ENCODE results near the gene INSYN2A. TPM values are rescaled to one million over a fixed set of nuclear protein-coding genes. Genes with fewer than 3 reads are reported as not detected.

Gene INSYN2A
- total and polyA plus RNA-seq, 2 of the 13 experiments (the other 11 are each of a cell fraction or from before 2014, with no cell fraction given) = not detected

- Histone ChIP-seq H3K9ac (ENCODE audit: insufficient read depth, low read depth, low read length) (no peak overlapping the region), H3K9me3 (ENCODE audit: low read length) (peaks cover 7% of the 10 kb centered on the region; the same call in 1 of the 2 replicates), H3K4me1 (ENCODE audit: insufficient read depth, low read length) (no peaks in the 10 kb centered on the region), H3K79me2 (ENCODE audit: insufficient read depth, low read length) (no peaks in the 10 kb centered on the region), H2AFZ (ENCODE audit: low read length) (no peak overlapping the region), H3K36me3 (replicated peaks in 1 of 2; ENCODE audit: control insufficient read depth in 1 of 2, insufficient read depth in 2 of 2, low read length in 2 of 2) (no peaks in the 10 kb centered on the region), H3K27me3 (ENCODE audit: control insufficient read depth in 1 of 2, insufficient read depth in 2 of 2, low read length in 2 of 2) (no peaks in the 10 kb centered on the region), H4K20me1 (ENCODE audit: insufficient read depth, low read length) (no peaks in the 10 kb centered on the region), H3K4me3 (replicated peaks in 1 of 3; ENCODE audit: insufficient read depth in 1 of 3, low read depth in 2 of 3, low read length in 3 of 3) (no peak overlapping the region), H3K4me2 (ENCODE audit: low read depth, low read length) (no peak overlapping the region), H3K27ac (ENCODE audit: extremely low read length, insufficient read depth, low read length) (no peak overlapping the region)
- DNase-seq (ENCODE audit: low spot score) = no peak
- FAIRE-seq = no peak
- TF ChIP-seq, protein P1, sequence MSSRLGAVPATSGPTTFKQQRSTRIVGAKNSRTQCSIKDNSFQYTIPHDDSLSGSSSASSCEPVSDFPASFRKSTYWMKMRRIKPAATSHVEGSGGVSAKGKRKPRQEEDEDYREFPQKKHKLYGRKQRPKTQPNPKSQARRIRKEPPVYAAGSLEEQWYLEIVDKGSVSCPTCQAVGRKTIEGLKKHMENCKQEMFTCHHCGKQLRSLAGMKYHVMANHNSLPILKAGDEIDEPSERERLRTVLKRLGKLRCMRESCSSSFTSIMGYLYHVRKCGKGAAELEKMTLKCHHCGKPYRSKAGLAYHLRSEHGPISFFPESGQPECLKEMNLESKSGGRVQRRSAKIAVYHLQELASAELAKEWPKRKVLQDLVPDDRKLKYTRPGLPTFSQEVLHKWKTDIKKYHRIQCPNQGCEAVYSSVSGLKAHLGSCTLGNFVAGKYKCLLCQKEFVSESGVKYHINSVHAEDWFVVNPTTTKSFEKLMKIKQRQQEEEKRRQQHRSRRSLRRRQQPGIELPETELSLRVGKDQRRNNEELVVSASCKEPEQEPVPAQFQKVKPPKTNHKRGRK (CRISPR knock-in tag; IDR thresholded peaks at IDR 0.05) = no peak
- TF ChIP-seq ZNF232 (CRISPR knock-in tag; IDR thresholded peaks at IDR 0.05; ENCODE audit: borderline replicate concordance) (no peak), ZNF143 (CRISPR knock-in tag; IDR thresholded peaks at IDR 0.05) (no peak), DNMT1 (CRISPR knock-in tag; IDR thresholded peaks at IDR 0.05) (no peak), ZNF264 (CRISPR knock-in tag; IDR thresholded peaks at IDR 0.05) (no peak), RFX1 (IDR thresholded peaks at IDR 0.05) (no peak), ZNF354B (CRISPR knock-in tag; IDR thresholded peaks at IDR 0.05) (no peak), ZNF577 (CRISPR knock-in tag; IDR thresholded peaks at IDR 0.05; ENCODE audit: borderline replicate concordance, low read depth) (no peak), ZNF121 (CRISPR knock-in tag; IDR thresholded peaks at IDR 0.05) (no peak), RBM22 (optimal IDR thresholded peaks at IDR 0.05; ENCODE audit: low read length) (no peak)
- TF ChIP-seq, protein P2, sequence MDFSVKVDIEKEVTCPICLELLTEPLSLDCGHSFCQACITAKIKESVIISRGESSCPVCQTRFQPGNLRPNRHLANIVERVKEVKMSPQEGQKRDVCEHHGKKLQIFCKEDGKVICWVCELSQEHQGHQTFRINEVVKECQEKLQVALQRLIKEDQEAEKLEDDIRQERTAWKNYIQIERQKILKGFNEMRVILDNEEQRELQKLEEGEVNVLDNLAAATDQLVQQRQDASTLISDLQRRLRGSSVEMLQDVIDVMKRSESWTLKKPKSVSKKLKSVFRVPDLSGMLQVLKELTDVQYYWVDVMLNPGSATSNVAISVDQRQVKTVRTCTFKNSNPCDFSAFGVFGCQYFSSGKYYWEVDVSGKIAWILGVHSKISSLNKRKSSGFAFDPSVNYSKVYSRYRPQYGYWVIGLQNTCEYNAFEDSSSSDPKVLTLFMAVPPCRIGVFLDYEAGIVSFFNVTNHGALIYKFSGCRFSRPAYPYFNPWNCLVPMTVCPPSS (IDR thresholded peaks at IDR 0.05) = no peak
- intact Hi-C loops (cut with micrococcal nuclease; ENCODE audit: unreplicated experiment) (no loop called here), in situ Hi-C loops (cut with HindIII; ENCODE audit: extremely low pct_ligation_motif_present, low pct_unique_long_range_greater_than_20kb) (no loop called here)
- no peak for ATAC-seq
- BruUV-seq (replicated peaks) = no TSS peak
- POLR2A ChIA-PET = no interaction called here
- CTCF ChIA-PET (ENCODE audit: low intra/inter-chr PET ratio, low total read pairs) = no interaction called here
- 91% methylated on average over 4 of the region's 4 CpGs for whole genome bisulfite sequencing (ENCODE audit: low lambda C conversion rate)
Measured at GRCh38 chr10:127215866-127216265, 19.5 kb upstream of the INSYN2A start.

All from HepG2 (cell line).